ENCODE data around the gene ITPR2. TPM values are rescaled to one million over a fixed set of nuclear protein-coding genes. Genes with fewer than 3 reads are reported as not detected.

The ITPR2 gene
- total RNA-seq, 1 donor from 2014 or later, result 74.5 TPM

GRCh38 chr12:26298785-26299621 is 534.0 kb downstream of the ITPR2 start:
- Mint-ChIP-seq H3K27me3 (no peaks in the 10 kb centered on the region), H3K9me3 (no peaks in the 10 kb centered on the region), H3K36me3 (ENCODE audit: low read depth) (no peaks in the 10 kb centered on the region), H3K4me3 (peak overlapping the region; percentile 63), H3K4me1 (peaks cover 34% of the 10 kb centered on the region), H3K27ac (peak overlapping the region; percentile 80)
- ChIA-PET POLR2A (interaction anchor here (0.7 to 3.2 kb wide), 12 partner anchors 19 to 181 kb away, joined by 3 to 26 read pairs (median 4); partner anchors contain the start of genes BHLHE41 and SSPN), CTCF (interaction anchor here (1.0 kb wide), 1 partner anchor 177 kb away, joined by 3 read pairs; no protein-coding TSS in a partner anchor)
- DNase-seq (no peak), ATAC-seq (ENCODE audit: low read depth) (peak; percentile 98)
- TF ChIP-seq CTCF (IDR thresholded peaks at IDR 0.05), result no peak
- intact Hi-C loops (cut with micrococcal nuclease), result loop anchor here (1.0 to 5.0 kb wide), 7 partner anchors 19 to 638 kb away; partner anchors contain the start of genes FGFR1OP2 and INTS13

- POLR2A ChIA-PET, result interaction anchor here (1.2 to 3.2 kb wide), 5 partner anchors 20 to 174 kb away, joined by 4 to 26 read pairs (median 12); partner anchors contain the start of gene SSPN
- H3K27me3 Mint-ChIP-seq, result no peaks in the 10 kb centered on the region
- H3K9me3 Mint-ChIP-seq, result no peaks in the 10 kb centered on the region
- H3K4me1 Mint-ChIP-seq, result peaks cover 26% of the 10 kb centered on the region
- ATAC-seq (ENCODE audit: low read depth), result no peak
- no peak for DNase-seq
- CTCF ChIA-PET, result no interaction called here
- no peaks in the 10 kb centered on the region for H3K36me3 Mint-ChIP-seq (ENCODE audit: low read depth)
- H3K4me3 Mint-ChIP-seq, result no peak overlapping the region
- H3K27ac Mint-ChIP-seq, result no peak overlapping the region
- intact Hi-C loops (cut with micrococcal nuclease), result loop anchor here (5.0 kb wide), 1 partner anchor 640 kb away; the partner anchor contains the start of genes FGFR1OP2 and INTS13
- TF ChIP-seq CTCF (IDR thresholded peaks at IDR 0.05), result no peak
These were observed 535.5 kb downstream of the ITPR2 start for GRCh38 chr12:26297396-26298070.

- POLR2A ChIA-PET, result no interaction called here
- DNase-seq (no peak), ATAC-seq (ENCODE audit: low read depth) (no peak)
- CTCF ChIA-PET, result no interaction called here
- no peak overlapping the region for H3K4me3 Mint-ChIP-seq
- no peaks in the 10 kb centered on the region for H3K27me3 Mint-ChIP-seq
- H3K27ac Mint-ChIP-seq, result no peak overlapping the region
- no peaks in the 10 kb centered on the region for H3K9me3 Mint-ChIP-seq
- TF ChIP-seq CTCF (IDR thresholded peaks at IDR 0.05), result no peak
- H3K4me1 Mint-ChIP-seq, result peaks cover 26% of the 10 kb centered on the region
- intact Hi-C loops (cut with micrococcal nuclease), result loop anchor here (5.0 kb wide), 1 partner anchor 642 kb away; the partner anchor contains the start of genes FGFR1OP2 and INTS13
- no peaks in the 10 kb centered on the region for H3K36me3 Mint-ChIP-seq (ENCODE audit: low read depth)
These were observed 538.0 kb downstream of the ITPR2 start for GRCh38 chr12:26295001-26295400.

- no peak overlapping the region for H3K4me3 Mint-ChIP-seq
- H3K9me3 Mint-ChIP-seq, result no peaks in the 10 kb centered on the region
- H3K27me3 Mint-ChIP-seq, result no peaks in the 10 kb centered on the region
- ATAC-seq (ENCODE audit: low read depth) (no peak), DNase-seq (no peak)
- CTCF ChIA-PET, result interaction anchor here (0.6 kb wide), 1 partner anchor 187 kb away, joined by 3 read pairs; no protein-coding TSS in a partner anchor
- H3K27ac Mint-ChIP-seq, result no peak overlapping the region
- TF ChIP-seq CTCF (IDR thresholded peaks at IDR 0.05), result no peak
- POLR2A ChIA-PET, result interaction anchor here (0.7 kb wide), 1 partner anchor 148 kb away, joined by 3 read pairs; no protein-coding TSS in a partner anchor
- no peaks in the 10 kb centered on the region for H3K36me3 Mint-ChIP-seq (ENCODE audit: low read depth)
- peaks cover 13% of the 10 kb centered on the region for H3K4me1 Mint-ChIP-seq
- intact Hi-C loops (cut with micrococcal nuclease), result no loop called here
These were observed 539.4 kb downstream of the ITPR2 start for GRCh38 chr12:26293612-26294011.

GRCh38 chr12:26292596-26292995 is 540.4 kb downstream of the ITPR2 start:
- intact Hi-C loops (cut with micrococcal nuclease), result no loop called here
- no peaks in the 10 kb centered on the region for H3K9me3 Mint-ChIP-seq
- no peak overlapping the region for H3K27ac Mint-ChIP-seq
- ATAC-seq (ENCODE audit: low read depth) (no peak), DNase-seq (no peak)
- TF ChIP-seq CTCF (IDR thresholded peaks at IDR 0.05), result no peak
- H3K36me3 Mint-ChIP-seq (ENCODE audit: low read depth), result no peaks in the 10 kb centered on the region
- POLR2A ChIA-PET, result no interaction called here
- no peak overlapping the region for H3K4me3 Mint-ChIP-seq
- H3K4me1 Mint-ChIP-seq, result peaks cover 4% of the 10 kb centered on the region
- no peaks in the 10 kb centered on the region for H3K27me3 Mint-ChIP-seq
- CTCF ChIA-PET, result no interaction called here

All from activated B cell treated with CpG ODN at 0.5 μM for 24 hours (primary cell).